Neuronal stem cell (in vitro differentiated cells): ENCODE measurements around the gene METRNL.

Source experiments
- DNase-seq: peaks from one replicate; pipeline ENCODE4 v3.0.0-alpha.2; 2013; ENCODE audit warnings: low spot score
- H2AFZ ChIP-seq: one replicate; pipeline ENCODE4 v1.6.1; 2013; ENCODE audit warnings: mild to moderate bottlenecking, low read length, inconsistent platforms
- H2AK5ac ChIP-seq: 2 replicates; pipeline ENCODE4 v1.6.1; 2013; ENCODE audit warnings: low read depth, mild to moderate bottlenecking, inconsistent platforms, low read length, moderate library complexity, mixed read lengths
- H2BK120ac ChIP-seq: 2 replicates; pipeline ENCODE4 v1.6.1; 2013; ENCODE audit warnings: low read depth, mild to moderate bottlenecking, inconsistent platforms, low read length, moderate library complexity, mixed read lengths
- H2BK12ac ChIP-seq: one replicate; pipeline ENCODE4 v1.6.1; 2013; ENCODE audit warnings: low read length, inconsistent platforms
- H2BK15ac ChIP-seq: 2 replicates; pipeline ENCODE4 v1.6.1; 2013; ENCODE audit warnings: mild to moderate bottlenecking, low read length, inconsistent platforms, mixed read lengths
- H2BK5ac ChIP-seq: one replicate; pipeline ENCODE4 v1.6.1; 2013; ENCODE audit warnings: inconsistent platforms, mild to moderate bottlenecking, low read length, moderate library complexity
- H3K14ac ChIP-seq: one replicate; pipeline ENCODE4 v1.6.1; 2013; ENCODE audit warnings: low read length, inconsistent platforms
- H3K18ac ChIP-seq: 2 replicates; pipeline ENCODE4 v1.6.1; 2013; ENCODE audit warnings: low read length, inconsistent platforms
- H3K23ac ChIP-seq: 2 replicates; pipeline ENCODE4 v1.6.1; 2013; ENCODE audit warnings: low read depth, mild to moderate bottlenecking, mixed read lengths, low read length, inconsistent platforms; ENCODE audit not compliant: poor library complexity
- H3K27ac ChIP-seq: replicated peaks from 3 replicates; pipeline ENCODE4 v1.5.1; 2013; ENCODE audit warnings: low read length, inconsistent platforms
- H3K27me3 ChIP-seq, 3 experiments: 2 replicates each; pipeline ENCODE4 v1.6.1; 2013; ENCODE audit warnings: low read length in 3 of 3, mild to moderate bottlenecking in 2 of 3, inconsistent platforms in 1 of 3, low read depth in 1 of 3, mixed read lengths in 1 of 3, moderate library complexity in 1 of 3; ENCODE audit not compliant: control insufficient read depth in 3 of 3, insufficient read depth in 3 of 3
- H3K36me3 ChIP-seq, 2 donors: replicated peaks in 1 of 2; 2 replicates each; pipeline ENCODE4 v1.6.1; 2013; ENCODE audit warnings: low read length in 2 of 2; ENCODE audit not compliant: control insufficient read depth in 2 of 2, insufficient read depth in 2 of 2
- H3K4ac ChIP-seq: 2 replicates; pipeline ENCODE4 v1.6.1; 2013; ENCODE audit warnings: inconsistent platforms, mild to moderate bottlenecking, low read length, moderate library complexity
- H3K4me1 ChIP-seq, 2 donors: 1 replicate in 1 of 2; 2 replicates in 1 of 2; pipeline ENCODE4 v1.6.1; 2013; ENCODE audit warnings: low read length in 2 of 2, low read depth in 1 of 2; ENCODE audit not compliant: control insufficient read depth in 2 of 2, insufficient read depth in 1 of 2
- H3K4me2 ChIP-seq: one replicate; pipeline ENCODE4 v1.6.1; 2013; ENCODE audit warnings: mild to moderate bottlenecking, low read length, inconsistent platforms; ENCODE audit not compliant: insufficient read depth, poor library complexity, severe bottlenecking
- H3K4me3 ChIP-seq, 2 donors: 2 replicates each; pipeline ENCODE4 v1.5.1; 2013; ENCODE audit warnings: low read length in 2 of 2, mild to moderate bottlenecking in 2 of 2, inconsistent platforms in 1 of 2, moderate library complexity in 1 of 2
- H3K79me1 ChIP-seq: one replicate; pipeline ENCODE4 v1.6.1; 2013; ENCODE audit warnings: low read depth, mild to moderate bottlenecking, inconsistent platforms, low read length, moderate library complexity
- H3K9ac ChIP-seq: one replicate; pipeline ENCODE4 v1.6.1; 2013; ENCODE audit warnings: mild to moderate bottlenecking, low read depth, low read length, inconsistent platforms; ENCODE audit not compliant: poor library complexity
- H3K9me3 ChIP-seq, 2 donors: replicated peaks in 1 of 2; 2 replicates each; pipeline versions ENCODE3 to v1.6.1; 2013; ENCODE audit warnings: low read length in 2 of 2, mild to moderate bottlenecking in 2 of 2, inconsistent platforms in 1 of 2, low read depth in 1 of 2, mixed read lengths in 1 of 2, moderate library complexity in 1 of 2; ENCODE audit not compliant: control insufficient read depth in 2 of 2, insufficient read depth in 1 of 2
- H4K8ac ChIP-seq: one replicate; pipeline ENCODE4 v1.6.1; 2013; ENCODE audit warnings: low read depth, mild to moderate bottlenecking, inconsistent platforms, low read length, moderate library complexity
- H4K91ac ChIP-seq: one replicate; pipeline ENCODE4 v1.6.1; 2013; ENCODE audit warnings: low read length, low read depth, mild to moderate bottlenecking, inconsistent platforms; ENCODE audit not compliant: poor library complexity
- WGBS, 2 donors: extraction: QIAGEN DNeasy Blood & Tissue Kit; methylation state at CpG; one replicate each; pipeline ENCODE4 v1.1.7; 2013; ENCODE audit warnings: missing lambda C conversion rate in 2 of 2, mixed read lengths in 1 of 2; ENCODE audit not compliant: insufficient read length in 2 of 2, insufficient replicate concordance in 1 of 2; ENCODE audit errors: extremely low coverage in 2 of 2; 5-methylcytosine and 5-hydroxymethylcytosine counted together

Gene METRNL

DNA sequence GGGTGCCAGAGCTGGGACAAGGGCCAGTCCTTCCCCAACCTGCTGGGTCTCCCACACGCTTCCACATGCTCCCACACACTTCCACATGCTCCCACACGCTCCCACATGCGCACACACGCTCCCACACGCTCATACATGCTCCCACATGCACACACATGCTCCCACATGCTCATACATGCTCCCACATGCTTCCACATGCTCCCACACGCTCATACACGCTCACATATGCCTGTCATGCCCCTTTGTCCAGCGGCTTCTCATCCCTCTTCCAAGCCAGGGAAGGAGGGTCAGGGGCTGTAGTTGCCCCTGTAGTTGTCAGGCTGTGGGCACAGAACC is 9.9 kb upstream of the METRNL start:
- WGBS, 2 donors: no CpG with 5 or more reads among the region's 8 CpGs
- Histone ChIP-seq H3K9ac (peak overlapping the region; percentile 80), H3K4ac (no peak overlapping the region), H3K79me1 (peaks cover 7% of the 10 kb centered on the region), H4K8ac (peak overlapping the region; percentile 23), H4K91ac (no peak overlapping the region), H3K4me3 (peak overlapping the region in 1 of 2 donors; percentile 52), H3K14ac (peak overlapping the region; percentile 75), H3K27ac (no peak overlapping the region), H2AK5ac (peak overlapping the region; percentile 92), H3K23ac (peak overlapping the region; percentile 60), H2BK120ac (no peak overlapping the region), H3K9me3 (peaks cover 2 to 4% of the 10 kb centered on the region in 2 donors), H2BK5ac (no peak overlapping the region), H3K4me1 (peaks cover 10 to 20% of the 10 kb centered on the region in 2 donors), H2AFZ (peak overlapping the region; percentile 72), H2BK15ac (peak overlapping the region; percentile 98), H3K18ac (peak overlapping the region; percentile 97), H2BK12ac (peak overlapping the region; percentile 24), H3K27me3 (no peaks in the 10 kb centered on the region), H3K4me2 (no peak overlapping the region), H3K36me3 (no peaks in the 10 kb centered on the region)
- DNase-seq: no peak

DNA sequence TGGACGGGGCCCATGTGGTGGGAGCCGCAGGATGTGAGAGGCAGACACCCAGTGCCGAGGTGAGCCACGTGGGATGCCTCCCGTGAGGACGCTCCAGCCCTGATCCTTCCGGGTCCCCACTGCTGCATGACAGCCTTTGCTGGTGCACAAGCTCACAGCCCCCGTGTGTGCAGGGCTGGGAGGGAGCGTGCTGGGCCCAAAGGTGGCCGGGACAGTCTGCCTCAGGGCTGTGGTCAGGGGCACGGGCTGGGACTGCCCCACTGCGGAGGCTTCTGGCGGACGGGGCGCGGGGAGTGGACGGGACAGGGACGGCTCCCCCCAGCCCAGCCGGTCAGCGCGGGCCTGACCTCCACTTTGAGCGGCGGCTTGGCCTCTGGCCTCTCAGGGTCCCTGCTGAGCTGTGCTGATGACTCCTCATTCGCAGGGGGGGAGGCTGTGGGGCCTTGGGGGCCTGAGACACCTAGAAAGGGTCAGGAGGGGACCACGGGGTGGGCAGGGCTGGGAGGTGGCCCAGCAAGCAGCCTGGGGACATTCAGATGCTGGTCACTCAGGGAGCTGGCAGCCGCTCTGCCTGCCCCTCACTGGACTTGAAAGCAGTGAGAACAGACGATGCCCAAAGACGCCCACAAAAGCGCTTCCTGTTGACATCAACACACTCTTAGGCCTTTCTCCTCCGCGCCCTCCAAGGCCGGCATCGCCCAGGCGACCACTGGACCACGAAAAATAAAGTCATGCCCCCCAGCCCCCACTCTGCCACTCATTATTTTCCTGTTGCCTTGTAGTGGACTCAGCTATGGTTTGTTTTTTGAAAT is 9.3 kb upstream of the METRNL start:
- no peak overlapping the region for H4K91ac ChIP-seq
- no CpG with 5 or more reads among the region's 35 CpGs for WGBS, 2 donors

DNA sequence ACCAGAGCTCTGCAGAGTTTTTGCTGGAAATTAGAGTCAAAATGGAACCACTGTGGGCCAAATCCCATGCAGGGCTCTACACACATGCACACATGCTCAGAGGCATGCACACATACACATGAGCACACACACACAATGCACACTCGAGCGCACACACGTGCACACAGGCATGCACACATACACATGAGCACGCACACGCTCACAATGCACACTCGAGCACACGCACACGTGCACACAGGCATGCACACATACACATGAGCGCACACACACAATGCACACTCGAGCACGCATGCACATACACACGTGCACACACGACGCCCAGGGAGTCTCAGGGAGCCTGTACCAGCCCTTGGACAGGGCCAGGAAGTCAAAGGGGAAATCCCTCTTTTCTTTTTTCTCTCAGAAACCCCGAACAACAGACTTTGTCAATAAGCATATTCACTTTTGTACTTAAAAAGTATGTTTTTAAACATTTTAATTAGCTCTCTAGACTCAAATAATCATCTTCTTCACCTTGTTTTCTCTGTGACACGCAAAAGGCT is 8.5 kb upstream of the METRNL start:
- peak overlapping the region; percentile 58 for H2AK5ac ChIP-seq
- no peak overlapping the region for H3K27ac ChIP-seq
- no peak overlapping the region for H2BK5ac ChIP-seq
- H3K27me3 ChIP-seq: peaks cover 0 to 8% (median 0%) of the 10 kb centered on the region in 3 experiments
- H3K4me2 ChIP-seq: no peak overlapping the region
- peak overlapping the region; percentile 94 for H3K14ac ChIP-seq
- peak overlapping the region; percentile 77 for H3K9ac ChIP-seq
- H3K23ac ChIP-seq: peak overlapping the region; percentile 97
- H2AFZ ChIP-seq: no peak overlapping the region
- peak overlapping the region; percentile 92 for H2BK15ac ChIP-seq
- no peak overlapping the region for H2BK12ac ChIP-seq
- H3K36me3 ChIP-seq: no peaks in the 10 kb centered on the region
- DNase-seq: no peak
- H3K4me3 ChIP-seq: peak overlapping the region in 1 of 2 donors; percentile 63
- peaks cover 10 to 20% of the 10 kb centered on the region in 2 donors for H3K4me1 ChIP-seq
- no peak overlapping the region for H2BK120ac ChIP-seq
- H4K8ac ChIP-seq: peak overlapping the region; percentile 82
- H4K91ac ChIP-seq: peak overlapping the region; percentile 79
- H3K4ac ChIP-seq: peak overlapping the region; percentile 97
- whole genome bisulfite sequencing, 2 donors: no CpG with 5 or more reads among the region's 16 CpGs
- H3K9me3 ChIP-seq: peaks cover 2 to 4% of the 10 kb centered on the region in 2 donors
- peak overlapping the region; percentile 87 for H3K18ac ChIP-seq
- H3K79me1 ChIP-seq: peaks cover 7% of the 10 kb centered on the region

More for the DNA sequence above, 9.3 kb upstream of the METRNL start:
- peak overlapping the region; percentile 24 for H2BK12ac ChIP-seq
- peak overlapping the region; percentile 92 for H2AK5ac ChIP-seq
- peak overlapping the region; percentile 23 for H4K8ac ChIP-seq
- no peak overlapping the region for H3K4ac ChIP-seq
- peak overlapping the region; percentile 80 for H3K9ac ChIP-seq
- peak overlapping the region; percentile 72 for H2AFZ ChIP-seq
- no peaks in the 10 kb centered on the region for H3K36me3 ChIP-seq
- peaks cover 7% of the 10 kb centered on the region for H3K79me1 ChIP-seq
- peak overlapping the region; percentile 47 for H2BK120ac ChIP-seq
- DNase-seq: no peak
- H3K27me3 ChIP-seq: peaks cover 0 to 2% (median 0%) of the 10 kb centered on the region in 3 experiments
- peak overlapping the region; percentile 97 for H3K18ac ChIP-seq
- H3K14ac ChIP-seq: peak overlapping the region; percentile 75
- no peak overlapping the region for H2BK5ac ChIP-seq
- peaks cover 10 to 20% of the 10 kb centered on the region in 2 donors for H3K4me1 ChIP-seq
- H3K27ac ChIP-seq: no peak overlapping the region
- H3K9me3 ChIP-seq: peaks cover 2 to 4% of the 10 kb centered on the region in 2 donors
- H3K23ac ChIP-seq: peak overlapping the region; percentile 60
- H2BK15ac ChIP-seq: peak overlapping the region; percentile 98
- H3K4me2 ChIP-seq: no peak overlapping the region
- no peak overlapping the region for H3K4me3 ChIP-seq

DNA sequence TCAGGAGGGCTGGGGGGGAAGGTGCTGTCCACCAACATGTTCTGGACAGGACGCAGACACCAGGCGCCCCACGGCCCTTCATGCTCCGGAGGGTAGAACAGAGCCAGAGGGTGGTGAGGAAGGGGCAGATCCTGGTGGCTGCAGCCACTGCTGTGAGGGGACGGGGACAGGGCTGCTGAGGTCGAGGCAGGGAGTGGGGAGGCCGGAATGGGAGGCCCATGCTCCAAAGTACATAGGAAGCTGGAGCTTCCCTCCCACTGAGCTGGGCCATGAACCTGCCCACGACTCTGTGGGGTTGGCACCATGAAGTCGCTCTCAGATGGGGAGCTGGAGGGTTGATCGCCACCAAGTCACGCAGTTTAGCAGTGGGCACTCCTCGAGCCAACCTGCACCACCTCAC is 8.0 kb upstream of the METRNL start:
- no peak overlapping the region for H3K14ac ChIP-seq
- no peak overlapping the region for H2BK120ac ChIP-seq
- H3K4me2 ChIP-seq: no peak overlapping the region
- H2BK12ac ChIP-seq: no peak overlapping the region
- no peak overlapping the region for H4K91ac ChIP-seq
- H3K36me3 ChIP-seq: no peaks in the 10 kb centered on the region
- H4K8ac ChIP-seq: no peak overlapping the region
- DNase-seq: no peak
- H3K4ac ChIP-seq: no peak overlapping the region
- WGBS, 2 donors: no CpG with 5 or more reads among the region's 12 CpGs
- peak overlapping the region; percentile 60 for H3K18ac ChIP-seq
- peak overlapping the region; percentile 58 for H3K23ac ChIP-seq
- H2AK5ac ChIP-seq: peak overlapping the region; percentile 58
- peaks cover 7% of the 10 kb centered on the region for H3K79me1 ChIP-seq
- peaks cover 10 to 20% of the 10 kb centered on the region in 2 donors for H3K4me1 ChIP-seq
- H3K27me3 ChIP-seq: peaks cover 0 to 13% (median 4%) of the 10 kb centered on the region in 3 experiments
- no peak overlapping the region for H2BK15ac ChIP-seq
- H2AFZ ChIP-seq: no peak overlapping the region
- H3K9ac ChIP-seq: no peak overlapping the region
- peaks cover 1 to 2% of the 10 kb centered on the region in 2 donors for H3K9me3 ChIP-seq
- H2BK5ac ChIP-seq: peak overlapping the region; percentile 56
- H3K27ac ChIP-seq: no peak overlapping the region
- H3K4me3 ChIP-seq: no peak overlapping the region
